Measurements from ENCODE around the gene C22orf39.

C22orf39 gene

GRCh38 chr22:19430890-19431541, 16.5 kb downstream of the C22orf39 start:
- no peak for DNase-seq (ENCODE audit: low spot score)

DNA sequence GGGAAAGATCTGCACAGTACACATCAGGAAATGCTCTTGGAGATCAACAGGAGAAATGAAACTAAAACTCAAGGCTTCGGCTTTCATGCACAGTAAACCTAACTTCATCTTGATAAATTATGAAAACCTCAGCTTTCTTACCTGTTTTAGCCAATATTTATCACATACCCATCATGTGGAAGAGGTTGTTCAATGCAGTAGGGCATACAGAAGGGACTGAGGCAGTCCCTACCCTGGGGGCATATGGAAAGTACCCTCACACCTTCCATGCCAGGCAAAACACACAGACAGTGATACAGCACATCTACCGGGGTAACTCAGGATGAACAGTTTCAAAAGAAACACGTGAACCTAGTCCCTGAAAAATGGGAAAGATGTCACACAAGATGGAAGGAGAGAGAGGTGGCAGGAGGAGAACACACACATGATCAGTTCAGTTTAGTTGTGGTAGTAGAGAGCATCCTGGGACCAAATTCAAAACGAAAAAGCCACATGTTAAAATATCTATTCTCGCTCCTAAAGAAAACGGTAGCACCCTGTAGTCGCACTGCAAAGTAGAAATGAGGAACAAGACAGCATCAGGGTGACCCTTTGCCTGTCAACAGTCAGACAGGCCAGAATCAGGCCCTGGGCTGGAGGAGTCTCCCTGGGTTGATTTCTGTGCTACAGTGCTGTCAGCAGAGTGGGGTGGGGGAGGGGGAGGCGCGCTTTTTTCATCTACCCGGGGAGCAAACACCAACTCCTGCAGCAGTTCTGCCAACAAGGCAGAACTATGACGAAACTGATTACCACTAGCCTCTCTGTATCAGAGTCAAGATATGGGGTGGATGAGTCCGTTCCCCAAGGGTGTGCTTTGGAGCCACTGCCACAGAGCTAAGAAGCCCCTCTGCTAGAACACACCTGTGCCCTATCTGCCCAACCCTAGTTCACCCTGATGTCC, 17.3 kb downstream of the C22orf39 start:
- no peak for DNase-seq (ENCODE audit: low spot score)

GRCh38 chr22:19424186-19424500, 23.4 kb downstream of the C22orf39 start:
- DNase-seq (ENCODE audit: low spot score) = no peak

DNA sequence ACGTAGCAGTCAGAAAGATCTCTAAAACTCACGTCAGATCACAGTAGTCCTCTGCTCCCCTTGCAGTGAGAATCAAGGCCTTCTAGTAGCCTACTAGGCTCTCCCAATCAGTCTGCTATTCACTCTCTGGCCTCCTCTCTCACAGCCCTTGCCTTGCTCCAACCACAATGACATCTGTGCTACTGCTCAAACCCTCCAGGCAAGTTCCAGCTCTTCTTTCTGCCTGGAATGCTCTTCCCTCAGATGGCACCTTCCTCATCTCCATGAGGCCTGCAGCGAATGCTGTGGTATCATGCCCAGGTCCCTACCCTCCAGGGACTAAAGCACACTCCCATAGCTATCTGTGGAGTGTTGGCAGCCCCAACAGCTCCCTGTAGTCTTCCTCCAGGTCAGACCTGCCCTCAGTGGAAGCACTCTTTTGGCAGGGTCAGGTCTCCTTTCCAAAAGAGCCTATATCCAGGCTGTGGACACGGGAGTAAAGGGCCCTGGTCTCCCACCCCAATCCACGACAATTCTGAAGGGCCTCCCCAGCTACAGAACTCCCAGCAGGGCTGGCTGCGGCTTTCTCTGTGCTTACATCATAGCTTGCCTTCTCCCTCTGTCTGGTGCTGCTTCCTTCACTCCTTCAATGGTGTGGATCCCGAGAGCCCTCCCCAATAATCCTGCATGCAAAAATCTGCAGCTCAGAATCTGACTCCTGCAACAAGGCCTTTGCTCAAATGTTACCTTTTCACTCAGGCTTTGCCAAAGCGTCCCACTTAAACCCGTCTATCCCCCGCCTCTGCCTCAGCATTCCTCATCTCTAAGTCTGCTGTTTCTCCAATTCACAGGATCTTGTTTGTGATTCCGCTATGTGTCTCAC, 24.8 kb downstream of the C22orf39 start:
- no peak for DNase-seq (ENCODE audit: low spot score)

DNA sequence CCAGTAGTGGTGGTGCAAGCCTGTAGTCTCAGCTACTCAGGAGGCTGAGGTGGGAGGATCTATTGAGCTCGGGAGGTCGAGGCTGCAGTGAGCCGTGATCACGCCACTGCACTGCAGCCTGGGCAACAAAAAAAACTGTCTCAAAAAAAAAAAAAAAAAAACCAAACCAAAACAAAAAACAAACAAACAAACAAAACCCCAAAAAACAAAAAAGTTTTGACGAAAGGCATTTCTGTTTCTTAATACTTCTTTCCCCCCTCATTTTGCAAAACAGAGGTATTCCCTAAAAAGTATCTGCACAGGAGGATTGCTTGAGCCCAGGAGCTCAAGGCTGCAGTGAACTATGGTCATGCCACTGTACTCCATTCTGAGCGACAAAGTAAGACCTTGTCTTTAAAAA, 27.2 kb downstream of the C22orf39 start:
- DNase-seq (ENCODE audit: low spot score) = no peak

GRCh38 chr22:19419464-19420178, 27.9 kb downstream of the C22orf39 start:
- DNase-seq (ENCODE audit: low spot score) = no peak

- DNase-seq (ENCODE audit: low spot score) = no peak
Measured at GRCh38 chr22:19419086-19419463, 28.4 kb downstream of the C22orf39 start.

GRCh38 chr22:19412923-19413322, 34.6 kb downstream of the C22orf39 start:
- DNase-seq (ENCODE audit: low spot score) = no peak

GRCh38 chr22:19412478-19412877, 35.0 kb downstream of the C22orf39 start:
- peak; percentile 27 for DNase-seq (ENCODE audit: low spot score)

- no peak for DNase-seq (ENCODE audit: low spot score)
Measured at GRCh38 chr22:19411690-19412045, 35.8 kb downstream of the C22orf39 start.

DNA sequence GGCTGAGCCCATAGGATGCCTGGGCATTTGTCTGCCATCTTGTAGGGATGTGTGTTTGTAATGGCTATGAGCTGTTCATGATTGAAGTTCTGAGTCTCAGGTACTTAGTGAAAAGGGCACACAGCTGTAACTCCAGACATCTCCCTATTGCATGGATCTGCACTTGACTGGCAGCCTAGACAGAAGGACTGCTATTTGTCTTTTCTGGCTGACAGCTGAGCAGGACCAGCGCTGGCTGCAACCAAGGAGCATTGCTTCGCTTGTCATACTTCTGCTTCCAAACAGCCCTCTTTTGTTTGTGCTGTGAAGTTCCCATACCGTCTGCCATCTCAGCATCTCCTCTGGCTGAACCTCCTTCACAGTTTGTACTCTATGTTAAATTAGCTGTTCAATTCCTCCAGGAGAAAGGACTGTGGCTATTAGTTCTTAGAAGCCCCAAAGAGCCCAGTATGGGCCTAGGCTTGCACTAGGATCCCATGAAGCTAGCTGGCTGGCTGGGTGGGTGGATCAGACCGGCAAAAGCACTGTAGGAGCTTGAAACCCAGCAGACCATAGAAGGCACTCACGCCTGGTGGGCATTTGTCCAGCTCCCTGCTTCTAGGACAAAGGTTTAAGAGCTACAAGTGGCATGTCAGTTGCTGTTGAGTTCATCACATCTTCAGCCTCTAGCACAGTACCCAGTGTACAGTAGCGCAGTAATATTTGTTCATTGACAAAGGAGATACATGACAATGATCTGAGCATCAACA, 36.4 kb downstream of the C22orf39 start:
- peak; percentile 67 for DNase-seq (ENCODE audit: low spot score)

DNA sequence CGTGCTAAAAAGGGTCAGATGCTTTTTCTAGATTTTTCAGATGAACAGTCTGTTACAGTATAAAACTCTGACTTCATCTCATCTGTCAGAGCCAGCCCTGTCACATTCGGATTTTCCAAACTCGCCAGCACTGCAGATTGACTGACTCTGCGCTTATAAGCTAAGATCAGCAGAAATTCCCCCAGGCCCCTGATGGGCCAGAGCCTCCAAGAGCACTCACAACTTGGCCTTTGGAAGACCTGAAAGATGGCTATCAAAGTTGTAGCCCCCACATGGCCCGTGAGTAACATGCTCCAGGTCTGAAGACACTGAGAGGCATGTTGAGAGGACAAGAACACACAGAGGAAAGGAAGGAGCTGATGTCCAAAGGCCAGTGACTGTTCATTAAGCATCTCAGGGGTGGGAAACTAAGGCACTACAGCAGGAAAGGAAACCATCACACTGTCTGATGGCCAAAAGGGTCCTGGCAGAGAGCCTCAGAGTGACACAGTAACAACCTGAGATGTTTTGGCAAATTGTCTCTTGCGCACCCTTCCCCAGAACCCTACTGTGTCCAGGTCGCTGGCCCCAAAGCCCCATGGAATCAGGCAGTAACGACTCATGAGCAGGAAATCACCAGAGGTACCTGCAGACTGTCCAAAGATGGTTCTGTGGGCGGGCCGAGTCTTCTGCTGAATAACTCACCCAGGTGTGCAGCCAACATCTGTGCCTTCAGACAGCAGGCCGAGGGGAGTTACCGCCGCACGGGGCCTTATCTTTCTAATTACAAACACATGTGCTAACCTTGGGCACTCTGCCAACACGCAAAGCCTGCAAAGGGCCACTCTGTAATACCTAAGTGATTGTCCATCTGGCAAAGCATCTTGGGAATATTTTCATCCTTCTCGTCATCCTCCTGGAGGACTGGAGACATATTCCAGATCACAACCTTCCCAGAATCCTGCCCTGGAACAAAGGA, 39.6 kb downstream of the C22orf39 start:
- no peak for DNase-seq (ENCODE audit: low spot score)

- no peak for DNase-seq (ENCODE audit: low spot score)
Measured at GRCh38 chr22:19406846-19407245, 40.7 kb downstream of the C22orf39 start.

- no peak for DNase-seq (ENCODE audit: low spot score)
Measured at GRCh38 chr22:19406281-19406811, 41.2 kb downstream of the C22orf39 start.

GRCh38 chr22:19405652-19406051, 41.9 kb downstream of the C22orf39 start:
- DNase-seq (ENCODE audit: low spot score) = no peak

GRCh38 chr22:19405133-19405532, 42.4 kb downstream of the C22orf39 start:
- no peak for DNase-seq (ENCODE audit: low spot score)

- no peak for DNase-seq (ENCODE audit: low spot score)
Measured at GRCh38 chr22:19404676-19405075, 42.8 kb downstream of the C22orf39 start.

GRCh38 chr22:19402642-19403191, 44.8 kb downstream of the C22orf39 start:
- DNase-seq (ENCODE audit: low spot score) = no peak

DNA sequence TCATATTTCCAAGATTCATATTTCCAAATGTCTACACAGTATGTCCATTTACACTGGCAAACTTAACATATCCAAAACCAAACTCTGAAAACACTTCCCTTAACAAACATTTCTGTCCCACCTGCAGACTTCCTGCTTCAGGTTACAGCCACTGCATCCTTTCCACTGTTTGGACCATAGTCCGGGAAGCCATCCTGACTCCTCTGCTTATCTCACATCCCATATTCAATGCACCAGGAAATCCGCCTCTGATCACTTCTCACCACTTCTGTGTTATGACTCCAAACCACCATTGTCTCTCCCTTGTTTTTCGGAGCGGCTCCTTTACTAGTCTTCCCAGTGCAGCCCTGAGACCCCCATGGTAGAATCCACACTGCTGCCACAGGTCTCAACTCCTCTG, 46.0 kb downstream of the C22orf39 start:
- DNase-seq (ENCODE audit: low spot score) = no peak

- no peak for DNase-seq (ENCODE audit: low spot score)
Measured at GRCh38 chr22:19400881-19401280, 46.6 kb downstream of the C22orf39 start.
